ENCODE measurements around the gene SEZ6L.

DNA sequence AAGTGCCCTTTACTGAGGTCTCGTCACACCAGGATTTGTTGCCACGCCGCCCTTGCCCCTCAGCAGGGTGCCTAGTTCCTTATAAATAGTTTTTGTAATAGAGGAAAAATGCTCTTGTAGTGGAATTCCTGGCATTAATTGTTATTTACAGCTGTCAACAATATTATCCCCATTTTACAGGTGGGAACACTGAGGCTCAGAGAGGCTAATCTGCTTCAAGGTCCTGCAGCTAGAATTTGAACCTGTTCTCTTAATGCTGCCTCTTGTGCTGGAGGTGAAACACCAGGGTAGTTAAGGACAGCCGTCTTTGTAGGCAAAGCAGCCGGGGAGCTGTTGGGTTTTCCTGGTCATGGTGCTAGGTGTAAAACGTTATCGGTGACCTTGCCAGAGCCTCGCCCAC lies 159.0 kb downstream of the SEZ6L start:
- TF ChIP-seq, protein P1, sequence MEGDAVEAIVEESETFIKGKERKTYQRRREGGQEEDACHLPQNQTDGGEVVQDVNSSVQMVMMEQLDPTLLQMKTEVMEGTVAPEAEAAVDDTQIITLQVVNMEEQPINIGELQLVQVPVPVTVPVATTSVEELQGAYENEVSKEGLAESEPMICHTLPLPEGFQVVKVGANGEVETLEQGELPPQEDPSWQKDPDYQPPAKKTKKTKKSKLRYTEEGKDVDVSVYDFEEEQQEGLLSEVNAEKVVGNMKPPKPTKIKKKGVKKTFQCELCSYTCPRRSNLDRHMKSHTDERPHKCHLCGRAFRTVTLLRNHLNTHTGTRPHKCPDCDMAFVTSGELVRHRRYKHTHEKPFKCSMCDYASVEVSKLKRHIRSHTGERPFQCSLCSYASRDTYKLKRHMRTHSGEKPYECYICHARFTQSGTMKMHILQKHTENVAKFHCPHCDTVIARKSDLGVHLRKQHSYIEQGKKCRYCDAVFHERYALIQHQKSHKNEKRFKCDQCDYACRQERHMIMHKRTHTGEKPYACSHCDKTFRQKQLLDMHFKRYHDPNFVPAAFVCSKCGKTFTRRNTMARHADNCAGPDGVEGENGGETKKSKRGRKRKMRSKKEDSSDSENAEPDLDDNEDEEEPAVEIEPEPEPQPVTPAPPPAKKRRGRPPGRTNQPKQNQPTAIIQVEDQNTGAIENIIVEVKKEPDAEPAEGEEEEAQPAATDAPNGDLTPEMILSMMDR (optimal IDR thresholded peaks at IDR 0.05 in 1 of 3, IDR thresholded peaks at IDR 0.05 in 1 of 3, conservative IDR thresholded peaks at IDR 0.05 in 1 of 3; ENCODE audit: extremely low read depth in 1 of 3, insufficient read depth in 2 of 3, low read length in 3 of 3), result no peak
- TF ChIP-seq EZH2 (IDR thresholded peaks at IDR 0.05; ENCODE audit: low read length), result no peak
